Dedifferentiated amniotic fluid mesenchymal stem cell (primary cell): ENCODE data around the gene SKP2.
"Not testable (repeated sequence)": the region's sequence is repeated elsewhere in the genome, so short reads cannot be mapped to it uniquely, and the experiment has no call there.

Experiments
- DNase-seq: peaks from one replicate; pipeline ENCODE4 v3.0.0-alpha.2; 2016; ENCODE audit errors: extremely low spot score

The SKP2 gene

DNA sequence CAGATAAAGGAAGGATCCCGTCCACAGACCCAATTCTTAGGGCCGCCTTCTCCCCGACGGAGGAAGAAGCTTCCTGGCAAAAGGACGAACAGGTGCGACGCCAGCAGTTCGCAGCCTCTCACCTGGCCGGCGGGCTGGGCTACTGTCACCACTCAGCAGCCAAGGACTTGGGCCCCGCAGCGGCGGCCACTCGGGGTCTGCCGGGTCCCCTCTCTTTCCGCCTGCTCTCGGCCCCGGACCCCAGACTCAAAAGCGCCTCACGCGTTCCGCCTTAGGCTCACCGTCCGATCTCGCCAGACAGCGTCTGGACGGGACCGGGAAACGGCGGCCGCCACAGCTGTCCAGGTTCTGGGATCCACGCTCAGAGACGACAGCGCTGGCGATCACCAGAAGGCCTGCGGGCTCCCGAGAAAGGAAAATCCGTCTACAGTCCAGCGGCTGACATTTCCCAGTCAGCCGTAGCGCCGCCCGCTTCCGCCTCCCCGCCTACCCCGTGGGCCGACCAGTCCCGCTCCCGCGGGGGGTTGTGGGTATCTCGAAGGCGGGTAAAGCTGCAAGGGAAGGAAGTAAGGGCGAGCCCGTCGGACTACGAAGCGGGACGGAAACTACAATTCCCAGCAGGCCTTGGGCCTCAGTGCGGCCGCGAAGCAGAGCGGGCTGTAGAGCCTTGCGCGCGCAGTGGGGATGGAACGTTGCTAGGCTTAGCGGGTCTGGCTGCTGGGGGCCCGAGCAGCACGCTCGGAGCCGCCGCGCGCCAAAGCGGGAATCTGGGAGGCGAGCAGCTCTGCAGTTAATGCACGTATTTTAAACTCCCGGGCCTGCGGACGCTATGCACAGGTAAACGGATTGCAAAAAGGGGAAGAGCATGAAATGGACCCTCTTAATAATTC, at the start of gene SKP2, which contains the start of gene LMBRD2:
Gene SKP2, plus strand, starts transcription at position 678 of the 890 bp plus-strand sequence. Its CDS starts 152 bp downstream, at position 830.
Gene LMBRD2, minus strand, starts transcription at position 454 of the 890 bp plus-strand sequence. CDS start 8,538 bp downstream, outside the sequence.
- DNase-seq, result peak; percentile 99

DNA sequence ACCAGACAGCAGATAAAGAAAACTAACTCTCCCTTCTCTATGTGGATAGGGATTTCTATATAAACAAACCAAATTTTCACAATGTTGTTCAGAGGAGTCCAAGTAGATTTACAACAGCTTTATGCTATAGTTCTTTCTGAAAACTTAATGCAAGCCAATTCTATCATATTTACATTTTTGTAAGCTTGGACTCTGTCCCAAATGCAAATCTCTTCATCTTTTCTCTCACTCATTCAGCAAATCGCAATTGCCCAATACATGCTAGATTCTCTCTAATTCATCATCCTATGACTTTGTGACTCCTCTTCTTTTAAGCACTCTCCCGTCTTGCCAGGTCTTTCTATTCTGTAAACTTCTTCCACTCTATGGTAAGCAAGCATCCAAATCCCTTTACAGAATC, 46.1 kb upstream of the SKP2 start:
- no peak for DNase-seq

GRCh38 chr5:36108758-36109460, 43.0 kb upstream of the SKP2 start:
- no peak for DNase-seq

- DNase-seq, result no peak
Observed at GRCh38 chr5:36111238-36111637, 40.7 kb upstream of the SKP2 start.

- DNase-seq, result no peak
Observed at GRCh38 chr5:36125868-36126267, 26.0 kb upstream of the SKP2 start.

- DNase-seq, result no peak
Observed at GRCh38 chr5:36128795-36129194, 23.1 kb upstream of the SKP2 start.

DNA sequence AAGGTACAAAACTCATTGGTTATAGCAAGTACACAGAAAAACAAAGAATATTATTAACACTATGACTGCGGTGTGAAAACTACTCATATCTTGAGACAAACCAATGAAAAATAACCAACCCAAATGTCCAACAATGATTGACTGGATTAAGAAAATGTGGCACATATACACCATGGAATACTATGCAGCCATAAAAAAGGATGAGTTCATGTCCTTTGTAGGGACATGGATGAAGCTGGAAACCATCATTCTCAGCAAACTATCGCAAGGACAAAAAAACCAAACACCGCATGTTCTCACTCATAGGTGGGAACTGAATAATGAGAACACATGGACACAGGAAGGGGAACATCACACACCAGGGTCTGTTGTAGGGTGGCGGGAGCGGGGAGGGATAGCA, 22.2 kb upstream of the SKP2 start:
- not testable (repeated sequence) for DNase-seq

GRCh38 chr5:36133009-36133408, 18.9 kb upstream of the SKP2 start:
- DNase-seq, result not testable (repeated sequence)

- DNase-seq, result no peak
Observed at GRCh38 chr5:36135988-36136387, 15.9 kb upstream of the SKP2 start.

- DNase-seq, result no peak
Observed at GRCh38 chr5:36136581-36136980, 15.3 kb upstream of the SKP2 start.

- no peak for DNase-seq
Observed at GRCh38 chr5:36138900-36139683, 12.8 kb upstream of the SKP2 start.

- no peak for DNase-seq
Observed at GRCh38 chr5:36145311-36145710, 6.6 kb upstream of the SKP2 start.

GRCh38 chr5:36146390-36146789, 5.5 kb upstream of the SKP2 start:
- no peak for DNase-seq

GRCh38 chr5:36147681-36148080, 4.2 kb upstream of the SKP2 start:
- no peak for DNase-seq

- DNase-seq, result peak; percentile 34
Observed at GRCh38 chr5:36150676-36151433, 1.1 kb upstream of the SKP2 start.

- DNase-seq, result no peak
Observed at GRCh38 chr5:36152324-36153297, 700 bp downstream of the SKP2 start.

DNA sequence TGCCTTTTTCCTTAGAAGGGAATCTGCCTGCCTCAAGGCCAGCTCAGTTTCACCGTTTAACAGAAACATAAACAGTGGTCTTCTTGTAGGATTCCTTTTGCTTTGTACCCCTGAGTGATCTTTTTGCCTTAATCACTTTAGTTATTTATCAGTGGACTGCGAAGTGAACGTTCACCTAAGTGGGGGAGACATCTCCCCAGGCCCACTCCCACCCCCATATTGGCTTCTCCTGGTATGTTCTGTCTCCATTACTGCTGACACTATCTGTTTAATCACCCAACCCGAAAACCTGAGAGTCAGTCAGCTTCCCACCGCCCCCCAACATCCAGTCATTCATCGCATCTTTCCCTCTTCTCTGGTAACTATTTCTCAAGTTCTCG, 1.4 kb downstream of the SKP2 start:
- DNase-seq, result no peak

DNA sequence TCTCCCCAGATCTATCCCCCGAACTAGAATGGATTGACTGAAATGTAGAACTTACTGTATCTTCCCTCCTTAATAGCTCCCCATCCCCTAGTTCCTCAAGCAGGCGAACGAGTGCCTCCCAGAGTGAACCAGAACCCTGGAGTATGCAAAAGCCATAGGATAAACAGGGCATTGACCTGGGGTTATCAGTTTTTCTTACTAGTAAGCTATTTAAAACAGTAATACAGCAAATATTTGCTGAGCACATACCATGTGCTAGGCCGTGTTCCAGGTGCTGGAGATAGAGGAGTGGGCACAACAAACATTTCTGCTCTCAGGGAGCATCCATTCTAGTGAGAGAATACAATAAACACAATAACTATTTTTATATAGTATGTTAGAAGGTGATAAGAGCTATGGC, 1.8 kb downstream of the SKP2 start:
- no peak for DNase-seq

DNA sequence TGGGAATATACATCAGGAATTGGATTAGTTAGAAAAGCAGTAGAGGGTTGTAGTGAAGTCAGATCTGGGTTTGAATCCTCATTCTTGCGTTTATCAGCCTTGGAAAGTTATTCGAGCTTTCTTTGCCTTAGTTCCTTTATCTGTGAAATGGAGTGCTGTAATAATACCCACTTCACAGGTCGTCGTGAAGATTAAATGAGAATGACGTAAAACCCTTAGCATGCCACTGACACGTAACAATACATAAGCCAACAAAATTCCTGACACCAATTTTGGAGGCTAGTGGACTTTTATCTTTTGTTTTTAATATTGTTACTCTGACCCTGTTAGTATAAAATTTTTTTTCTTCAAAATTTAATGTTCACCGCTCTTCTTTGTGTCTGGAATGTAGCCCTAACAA, 3.4 kb downstream of the SKP2 start:
- no peak for DNase-seq

DNA sequence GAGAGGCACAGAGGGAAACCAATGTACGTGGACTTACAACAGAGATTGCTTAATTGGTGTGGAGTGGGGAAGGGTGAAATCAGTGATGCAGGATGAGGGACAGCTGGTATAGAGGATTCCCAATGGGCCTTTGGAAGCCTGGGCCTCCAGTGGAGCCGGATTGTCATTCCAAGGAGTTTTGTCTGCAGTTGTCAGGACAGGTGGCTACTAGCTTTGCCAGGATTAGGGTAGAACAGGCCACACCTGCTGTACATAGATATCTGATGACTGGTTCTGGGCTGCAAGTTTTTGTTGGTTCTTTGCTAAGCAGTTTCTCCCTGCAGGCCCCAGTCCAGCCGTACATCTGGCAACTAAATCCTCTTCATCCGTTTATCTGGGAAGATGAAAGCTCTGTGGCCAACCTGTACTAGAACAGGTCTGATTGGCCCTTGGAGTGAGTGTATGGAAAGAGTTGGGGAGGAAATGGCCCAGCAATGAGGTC, 4.2 kb downstream of the SKP2 start:
- DNase-seq, result peak; percentile 23
